H1 (cell line): ENCODE results near the gene RIT2. TPM values are rescaled to one million over a fixed set of nuclear protein-coding genes. Genes with fewer than 3 reads are reported as not detected.
A peak's percentile ranks its signal among the peaks of the same experiment; 100 is the strongest.

Source experiments
- BCL11A ChIP-seq, 2 experiments: IDR thresholded peaks; one replicate each; pipeline ENCODE4 v1.6.1; 2011; ENCODE audit warnings: low read depth in 2 of 2, low read length in 2 of 2, mild to moderate bottlenecking in 2 of 2
- CBX8 ChIP-seq: fragments of 300-800, 300-1000 bp; sonication (generic); IDR thresholded peaks from 2 replicates; pipeline ENCODE4 v1.7.1; 2016; ENCODE audit warnings: low read depth, low read length, borderline replicate concordance
- CHD1 ChIP-seq: IDR thresholded peaks from 2 replicates; pipeline ENCODE4 v1.6.1; 2012; ENCODE audit warnings: low read depth, low read length, improper control_type of control experiment
- CHD2 ChIP-seq: IDR thresholded peaks from 2 replicates; pipeline ENCODE4 v1.6.1; 2012; ENCODE audit warnings: low read length, improper control_type of control experiment
- CREB1 ChIP-seq: IDR thresholded peaks from 2 replicates; pipeline ENCODE4 v1.6.1; 2012; ENCODE audit warnings: inconsistent platforms
- CTBP2 ChIP-seq: IDR thresholded peaks from 2 replicates; pipeline ENCODE4 v1.7.0; 2011; ENCODE audit warnings: borderline replicate concordance, mild to moderate bottlenecking, moderate library complexity, mixed read lengths, low read length; ENCODE audit not compliant: insufficient read depth, insufficient read length
- EGR1 ChIP-seq: IDR thresholded peaks from 2 replicates; pipeline ENCODE4 v1.6.1; 2011; ENCODE audit warnings: low read depth, low read length, borderline replicate concordance
- EP300 ChIP-seq, 2 experiments: IDR thresholded peaks; 1 replicate in 1 of 2; 2 replicates in 1 of 2; pipeline ENCODE4 v1.6.1; 2011 to 2012; ENCODE audit warnings: low read depth in 2 of 2, low read length in 2 of 2, mild to moderate bottlenecking in 2 of 2, borderline replicate concordance in 1 of 2, inconsistent platforms in 1 of 2, moderate library complexity in 1 of 2
- GTF2F1 ChIP-seq: IDR thresholded peaks from 2 replicates; pipeline ENCODE4 v1.6.1; 2012; ENCODE audit warnings: low read depth, low read length, improper control_type of control experiment, borderline replicate concordance
- HDAC2 ChIP-seq, 2 experiments: fragments of 300-600 bp in 1 of 2; sonication (generic) in 1 of 2; IDR thresholded peaks; 2 replicates each; pipeline ENCODE4 v1.6.1; 2011 to 2012; ENCODE audit warnings: low read depth in 2 of 2, low read length in 2 of 2, mild to moderate bottlenecking in 2 of 2, moderate library complexity in 2 of 2, borderline replicate concordance in 1 of 2, inconsistent platforms in 1 of 2
- HDAC6 ChIP-seq: IDR thresholded peaks from one replicate; pipeline ENCODE4 v1.7.1; 2012; ENCODE audit warnings: low read depth, mild to moderate bottlenecking, inconsistent platforms, low read length, moderate library complexity
- JUND ChIP-seq: IDR thresholded peaks from 2 replicates; pipeline ENCODE4 v1.6.1; 2011; ENCODE audit warnings: mild to moderate bottlenecking, improper control_type of control experiment, low read length
- MAFK ChIP-seq: IDR thresholded peaks from 2 replicates; pipeline ENCODE4 v1.6.1; 2012; ENCODE audit warnings: low read depth, mild to moderate bottlenecking, improper control_type of control experiment, low read length
- MAX ChIP-seq: IDR thresholded peaks from 2 replicates; pipeline ENCODE4 v1.6.1; 2012; ENCODE audit warnings: inconsistent platforms
- NANOG ChIP-seq: IDR thresholded peaks from 2 replicates; pipeline ENCODE4 v1.6.1; 2011; ENCODE audit warnings: low read length, low read depth, mild to moderate bottlenecking, inconsistent platforms; ENCODE audit not compliant: insufficient read depth, poor library complexity, severe bottlenecking
- POU5F1 ChIP-seq: IDR thresholded peaks from 2 replicates; pipeline ENCODE4 v1.6.1; 2011; ENCODE audit warnings: low read depth, mild to moderate bottlenecking, low read length, moderate library complexity
- RNF2 ChIP-seq: fragments of 200-900, 300-1000 bp; sonication (generic); IDR thresholded peaks from 2 replicates; pipeline ENCODE4 v1.7.1; 2016; ENCODE audit warnings: borderline replicate concordance, low read depth, mild to moderate bottlenecking, antibody characterized with exemption, low read length; ENCODE audit not compliant: poor library complexity, severe bottlenecking; ENCODE audit errors: missing control alignments
- RXRA ChIP-seq: IDR thresholded peaks from 2 replicates; pipeline ENCODE4 v1.6.1; 2011; ENCODE audit warnings: low read depth, mild to moderate bottlenecking, low read length, moderate library complexity; ENCODE audit not compliant: insufficient read depth
- SRF ChIP-seq: IDR thresholded peaks from 2 replicates; pipeline ENCODE4 v1.6.1; 2011; ENCODE audit warnings: mild to moderate bottlenecking, low read depth, low read length, moderate library complexity
- SUZ12 ChIP-seq: fragments of 200-600 bp; sonication (generic); IDR thresholded peaks from 2 replicates; pipeline ENCODE4 v1.6.1; 2012; ENCODE audit warnings: mild to moderate bottlenecking, inconsistent platforms, low read length, moderate library complexity, mixed read lengths
- TAF1 ChIP-seq: IDR thresholded peaks from 2 replicates; pipeline ENCODE4 v1.6.1; 2011; ENCODE audit warnings: mild to moderate bottlenecking, low read depth, low read length
- TAF7 ChIP-seq: optimal IDR thresholded peaks from 2 replicates; pipeline ENCODE3; 2011; ENCODE audit warnings: low read depth, mild to moderate bottlenecking, inconsistent platforms, low read length, moderate library complexity, borderline replicate concordance
- TCF12 ChIP-seq: IDR thresholded peaks from 2 replicates; pipeline ENCODE4 v1.6.1; 2011; ENCODE audit warnings: low read depth, mild to moderate bottlenecking, low read length
- TEAD4 ChIP-seq: IDR thresholded peaks from 2 replicates; pipeline ENCODE4 v1.6.1; 2012; ENCODE audit warnings: low read depth, low read length, inconsistent platforms, mixed read lengths
- polyA plus RNA-seq, 7 experiments: library from polyadenylated mRNA; depleted of rRNA in 3 of 7; stranded (reverse) in 5 of 7; unstranded in 2 of 7; fragments of >200 nt in 5 of 7; fragments of 200-250 nt in 2 of 7; gene quantifications; 1 replicate in 5 of 7; 2 replicates in 1 of 7; 4 replicates in 1 of 7; pipeline versions ENCODE4 v1.2.1 to v1.2.3, GENCODE V29; 2011 to 2013; ENCODE audit warnings: missing spikeins in 2 of 7, mixed read lengths in 2 of 7
- total RNA-seq: library from RNA; stranded (reverse); fragmentation: NEBNext Ultra II Directional; extraction: Animal tissue kit (Norgen Biotek cat#: 25700); gene quantifications from 2 replicates; pipeline ENCODE4 v1.2.1, GENCODE V29; 2021

RIT2 gene
- total and polyA plus RNA-seq, 2 of the 8 experiments (the other 6 are each of a cell fraction or from before 2014, with no cell fraction given) = 0.67 to 3.2 TPM

GRCh38 chr18:42743373-42744138, 371.9 kb downstream of the RIT2 start (continued):
- TF ChIP-seq GTF2F1 (no peak), JUND (no peak), BCL11A (IDR thresholded peaks at IDR 0.05; ENCODE audit: low read depth in 2 of 2, low read length in 2 of 2) (no peak), CBX8 (no peak), RXRA (no peak), CTBP2 (no peak), CHD1 (no peak), POU5F1 (no peak), MAFK (no peak), EP300 (IDR thresholded peaks at IDR 0.05; ENCODE audit: borderline replicate concordance in 1 of 2, low read depth in 2 of 2, low read length in 2 of 2) (no peak), HDAC2 (IDR thresholded peaks at IDR 0.05; ENCODE audit: borderline replicate concordance in 1 of 2, low read depth in 2 of 2, low read length in 2 of 2) (0 out of 4 replicates have a peak, but pooled peaks of 1 of the 2 experiments have one; percentile 12), RNF2 (no peak), HDAC6 (no peak), TAF1 (peak; percentile 45; the same call in 1 of the 2 replicates), NANOG (no peak), EGR1 (no peak), MAX (no peak), TEAD4 (peak; percentile 80), SUZ12 (no peak), CREB1 (no peak), TAF7 (peak; percentile 22), TCF12 (0 out of 2 replicates have a peak, but pooled peaks have one; percentile 13), SRF (no peak), CHD2 (no peak)
